ENCODE results near the gene TRIM38.

DNA sequence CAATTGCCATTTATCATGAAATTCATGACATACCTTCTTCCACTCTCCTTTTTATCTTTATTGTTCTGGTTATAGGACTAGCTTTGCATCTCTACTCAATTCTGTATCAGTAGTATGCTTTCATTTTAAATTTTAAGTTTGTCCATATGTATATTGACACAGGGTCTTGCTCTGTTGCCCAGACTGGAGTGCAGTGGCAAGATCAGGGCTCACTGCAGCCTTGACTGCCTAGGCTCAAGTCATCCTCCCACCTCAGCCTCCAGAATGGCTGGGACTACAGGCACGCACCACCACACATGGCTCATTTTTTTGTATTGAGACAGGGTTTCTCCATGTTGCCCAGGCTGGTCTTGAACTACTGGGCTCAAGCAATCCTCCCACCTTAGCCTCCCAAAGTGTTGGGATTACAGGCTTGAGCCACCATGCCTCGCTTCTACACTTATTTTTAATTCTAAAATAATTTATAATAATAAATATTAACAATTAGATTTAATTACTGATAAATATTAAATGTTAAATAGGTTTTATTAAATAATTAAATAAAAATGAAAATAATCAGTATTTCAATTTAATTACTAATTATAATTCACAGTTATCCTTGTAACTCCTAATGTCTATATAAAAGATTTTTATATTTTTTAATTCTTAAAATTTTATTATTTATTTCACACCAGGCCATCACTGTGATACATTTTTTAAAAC is 27.7 kb downstream of the TRIM38 start:
- TF ChIP-seq, protein P1, sequence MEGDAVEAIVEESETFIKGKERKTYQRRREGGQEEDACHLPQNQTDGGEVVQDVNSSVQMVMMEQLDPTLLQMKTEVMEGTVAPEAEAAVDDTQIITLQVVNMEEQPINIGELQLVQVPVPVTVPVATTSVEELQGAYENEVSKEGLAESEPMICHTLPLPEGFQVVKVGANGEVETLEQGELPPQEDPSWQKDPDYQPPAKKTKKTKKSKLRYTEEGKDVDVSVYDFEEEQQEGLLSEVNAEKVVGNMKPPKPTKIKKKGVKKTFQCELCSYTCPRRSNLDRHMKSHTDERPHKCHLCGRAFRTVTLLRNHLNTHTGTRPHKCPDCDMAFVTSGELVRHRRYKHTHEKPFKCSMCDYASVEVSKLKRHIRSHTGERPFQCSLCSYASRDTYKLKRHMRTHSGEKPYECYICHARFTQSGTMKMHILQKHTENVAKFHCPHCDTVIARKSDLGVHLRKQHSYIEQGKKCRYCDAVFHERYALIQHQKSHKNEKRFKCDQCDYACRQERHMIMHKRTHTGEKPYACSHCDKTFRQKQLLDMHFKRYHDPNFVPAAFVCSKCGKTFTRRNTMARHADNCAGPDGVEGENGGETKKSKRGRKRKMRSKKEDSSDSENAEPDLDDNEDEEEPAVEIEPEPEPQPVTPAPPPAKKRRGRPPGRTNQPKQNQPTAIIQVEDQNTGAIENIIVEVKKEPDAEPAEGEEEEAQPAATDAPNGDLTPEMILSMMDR (IDR thresholded peaks at IDR 0.05) = no peak
- no peak for TF ChIP-seq POLR2A (IDR thresholded peaks at IDR 0.05)

Measured in lower leg skin (tissue), 3 donors.